ENCODE data around the gene MTCL1. TPM values are rescaled to one million over a fixed set of nuclear protein-coding genes. Genes with fewer than 3 reads are reported as not detected.
A peak's percentile ranks its signal among the peaks of the same experiment; 100 is the strongest.

MTCL1 gene
- total RNA-seq, 1 donor from 2014 or later = 59.3 TPM

GRCh38 chr18:8719192-8719591 is 13.8 kb downstream of the MTCL1 start:
- no peak overlapping the region for H3K4me3 Mint-ChIP-seq (ENCODE audit: unreplicated experiment)
- DNase-seq (ENCODE audit: low read depth) = peak; percentile 74
- Histone ChIP-seq H3K4me3 (ENCODE audit: insufficient read depth, low read depth, low read length) (no peak overlapping the region), H3K36me3 (ENCODE audit: insufficient read depth, low read length) (peaks cover 35% of the 10 kb centered on the region), H3K9me3 (ENCODE audit: insufficient read depth, low read depth, low read length) (no peaks in the 10 kb centered on the region), H3K27me3 (ENCODE audit: insufficient read depth, low read length) (no peaks in the 10 kb centered on the region), H3K79me2 (ENCODE audit: insufficient read depth, low read length) (peaks cover 84% of the 10 kb centered on the region), H4K20me1 (ENCODE audit: insufficient read depth, low read length) (peaks cover 43% of the 10 kb centered on the region), H3K9ac (ENCODE audit: low read length) (no peak overlapping the region), H3K4me1 (ENCODE audit: insufficient read depth, low read length) (peaks cover 12% of the 10 kb centered on the region), H3K27ac (ENCODE audit: low read depth, low read length) (no peak overlapping the region), H2AFZ (ENCODE audit: low read depth, low read length) (no peak overlapping the region), H3K4me2 (ENCODE audit: low read length) (no peak overlapping the region)
- FAIRE-seq = peak; percentile 59
- H3K36me3 Mint-ChIP-seq (ENCODE audit: low read depth, unreplicated experiment) = peaks cover 28% of the 10 kb centered on the region
- H3K27ac Mint-ChIP-seq (ENCODE audit: unreplicated experiment) = no peak overlapping the region
- peaks cover 6% of the 10 kb centered on the region for H3K9me3 Mint-ChIP-seq (ENCODE audit: unreplicated experiment)
- H3K27me3 Mint-ChIP-seq (ENCODE audit: low read depth, unreplicated experiment) = no peaks in the 10 kb centered on the region
- no peak for TF ChIP-seq EZH2 (IDR thresholded peaks at IDR 0.05; ENCODE audit: insufficient read depth, low read length)
- TF ChIP-seq CTCF (IDR thresholded peaks at IDR 0.05; ENCODE audit: insufficient read depth, low read depth, low read length) = no peak
- H3K4me1 Mint-ChIP-seq (ENCODE audit: low read depth, unreplicated experiment) = peaks cover 23% of the 10 kb centered on the region

- Mint-ChIP-seq H3K36me3 (ENCODE audit: low read depth, unreplicated experiment) (peaks cover 27% of the 10 kb centered on the region), H3K27ac (ENCODE audit: unreplicated experiment) (no peak overlapping the region)
- no peak for DNase-seq (ENCODE audit: low read depth)
These were observed 14.8 kb downstream of the MTCL1 start for GRCh38 chr18:8720141-8720540.

More at GRCh38 chr18:8720141-8720540, 14.8 kb downstream of the MTCL1 start:
- H4K20me1 ChIP-seq (ENCODE audit: insufficient read depth, low read length) = peaks cover 38% of the 10 kb centered on the region
- Mint-ChIP-seq H3K27me3 (ENCODE audit: low read depth, unreplicated experiment) (no peaks in the 10 kb centered on the region), H3K4me3 (ENCODE audit: unreplicated experiment) (no peak overlapping the region), H3K9me3 (ENCODE audit: unreplicated experiment) (peaks cover 6% of the 10 kb centered on the region), H3K4me1 (ENCODE audit: low read depth, unreplicated experiment) (peaks cover 26% of the 10 kb centered on the region)
- no peaks in the 10 kb centered on the region for H3K9me3 ChIP-seq (ENCODE audit: insufficient read depth, low read depth, low read length)
- peaks cover 12% of the 10 kb centered on the region for H3K4me1 ChIP-seq (ENCODE audit: insufficient read depth, low read length)
- H3K9ac ChIP-seq (ENCODE audit: low read length) = no peak overlapping the region
- TF ChIP-seq EZH2 (IDR thresholded peaks at IDR 0.05; ENCODE audit: insufficient read depth, low read length) = no peak
- TF ChIP-seq CTCF (IDR thresholded peaks at IDR 0.05; ENCODE audit: insufficient read depth, low read depth, low read length) = no peak
- no peaks in the 10 kb centered on the region for H3K27me3 ChIP-seq (ENCODE audit: insufficient read depth, low read length)
- no peak for FAIRE-seq
- H2AFZ ChIP-seq (ENCODE audit: low read depth, low read length) = no peak overlapping the region
- no peak overlapping the region for H3K4me2 ChIP-seq (ENCODE audit: low read length)
- no peak overlapping the region for H3K27ac ChIP-seq (ENCODE audit: low read depth, low read length)
- H3K79me2 ChIP-seq (ENCODE audit: insufficient read depth, low read length) = peaks cover 86% of the 10 kb centered on the region
- no peak overlapping the region for H3K4me3 ChIP-seq (ENCODE audit: insufficient read depth, low read depth, low read length)
- H3K36me3 ChIP-seq (ENCODE audit: insufficient read depth, low read length) = peaks cover 35% of the 10 kb centered on the region
